K562 (cell line): ENCODE measurements around the gene CRAT. TPM values are rescaled to one million over a fixed set of nuclear protein-coding genes. Genes with fewer than 3 reads are reported as not detected.

Experiments used
- HDAC1 ChIP-seq, 2 experiments: fragments of 450-650 bp; IDR thresholded peaks; 2 replicates each; pipeline ENCODE4 v1.6.1; 2016 to 2017; ENCODE audit warnings: inconsistent platforms in 1 of 2, mild to moderate bottlenecking in 1 of 2, moderate library complexity in 1 of 2
- KDM2B ChIP-seq: fragments of 250-450 bp; sonication (Bioruptor Pico); IDR thresholded peaks from 2 replicates; pipeline ENCODE4 v1.8.0; 2021; ENCODE audit warnings: mild to moderate bottlenecking, moderate library complexity
- L3MBTL2 ChIP-seq: fragments of 450-650 bp; IDR thresholded peaks from 2 replicates; pipeline ENCODE4 v1.6.1; 2016; ENCODE audit warnings: mild to moderate bottlenecking, moderate library complexity
- NCOA2 ChIP-seq, 2 experiments: fragments of 450-650 bp; IDR thresholded peaks; 2 replicates each; pipeline ENCODE4 v1.6.1; 2018; ENCODE audit warnings: mild to moderate bottlenecking in 2 of 2, moderate library complexity in 1 of 2; ENCODE audit not compliant: partially characterized antibody in 2 of 2
- NFE2L1 ChIP-seq: fragments of 450-650 bp; IDR thresholded peaks from 2 replicates; pipeline ENCODE4 v1.6.1; 2016; ENCODE audit warnings: missing genetic modification characterization, low read depth, mild to moderate bottlenecking, missing compliant biosample characterization, moderate library complexity, borderline replicate concordance
- PHF21A ChIP-seq: fragments of 450-650 bp; IDR thresholded peaks from 2 replicates; pipeline ENCODE4 v1.6.1; 2017; ENCODE audit warnings: low read depth, borderline replicate concordance
- POLR2A ChIP-seq: fragments of 450-650 bp; conservative IDR thresholded peaks from 2 replicates; pipeline ENCODE4 v1.6.1; 2016
- POLR3G ChIP-seq: IDR thresholded peaks from 2 replicates; pipeline ENCODE4 v1.6.1; 2011; ENCODE audit not compliant: insufficient read length, insufficient replicate concordance; ENCODE audit errors: extremely low read depth
- SAFB ChIP-seq: fragments of 200-400 bp; formaldehyde crosslinking; IDR thresholded peaks from 2 replicates; pipeline ENCODE4 v1.6.1; 2017; ENCODE audit warnings: low read depth, low read length, borderline replicate concordance
- TARDBP ChIP-seq: fragments of 450-650 bp; IDR thresholded peaks from 2 replicates; pipeline ENCODE4 v1.6.1; 2016
- XRCC3 ChIP-seq: fragments of 450-650 bp; IDR thresholded peaks from 2 replicates; pipeline ENCODE4 v1.6.1; 2017; ENCODE audit warnings: mild to moderate bottlenecking, moderate library complexity
- ZNF133 ChIP-seq: fragments of 250-450 bp; sonication (Bioruptor Pico); IDR thresholded peaks from 2 replicates; pipeline ENCODE4 v1.4.0; 2020; ENCODE audit warnings: mild to moderate bottlenecking
- ZNF212 ChIP-seq: fragments of 450-650 bp; formaldehyde crosslinking; IDR thresholded peaks from 2 replicates; pipeline ENCODE4 v1.4.0; 2020; ENCODE audit warnings: mild to moderate bottlenecking
- polyA plus RNA-seq, 8 experiments: library from polyadenylated mRNA; depleted of rRNA in 4 of 8; stranded (reverse) in 5 of 8; unstranded in 3 of 8; fragments of >200 nt; fragmentation: Nextera tagmentation in 2 of 8; fragmentation: Illumina TruSeq in 1 of 8; extraction: Ambion mirVana in 2 of 8; extraction: Trizol in 1 of 8; gene quantifications; 2 replicates each; pipeline versions ENCODE4 v1.2.1 to v1.2.3, GENCODE V29; 2011 to 2014; ENCODE audit warnings: inconsistent platforms in 1 of 8, missing spikeins in 1 of 8
- total RNA-seq, 7 experiments: library from RNA; depleted of rRNA in 6 of 7; stranded (reverse); fragments of >200 nt in 6 of 7; fragmentation: Illumina TruSeq in 2 of 7; extraction: Trizol in 2 of 7; gene quantifications; 2 replicates each; pipeline versions ENCODE4 v1.2.1 to v1.2.3, GENCODE V29; 2011 to 2021; ENCODE audit warnings: low replicate concordance in 1 of 7
- TF ChIP-seq, protein P1 (sequence below): fragments of 150-350 bp; conservative IDR thresholded peaks from 2 replicates; pipeline ENCODE4 v1.6.1; 2014; ENCODE audit warnings: low read length
- TF ChIP-seq, protein P2 (sequence below): fragments of 250-450 bp; sonication (Bioruptor Pico); IDR thresholded peaks from 2 replicates; pipeline ENCODE4 v1.4.0; 2020; ENCODE audit warnings: borderline replicate concordance
- TF ChIP-seq, protein P3 (sequence below), 2 experiments: fragments of 450-650 bp; conservative IDR thresholded peaks; 2 replicates each; pipeline ENCODE4 v1.6.1; 2017; ENCODE audit warnings: mild to moderate bottlenecking in 2 of 2, moderate library complexity in 2 of 2
- TF ChIP-seq, protein P4 (sequence below): fragments of 250-450 bp; sonication (Bioruptor Pico); IDR thresholded peaks from 2 replicates; pipeline ENCODE4 v1.5.0; 2021
- TF ChIP-seq, protein P5 (sequence below): IDR thresholded peaks from 2 replicates; pipeline ENCODE4 v1.6.1; 2016; ENCODE audit warnings: missing genetic modification characterization, missing compliant biosample characterization
- TF ChIP-seq, protein P6 (sequence below): fragments of 250-450 bp; sonication (Bioruptor Pico); IDR thresholded peaks from 2 replicates; pipeline ENCODE4 v1.5.0; 2021
- TF ChIP-seq, protein P7 (sequence below): fragments of 250-450 bp; sonication (Bioruptor Pico); IDR thresholded peaks from 2 replicates; pipeline ENCODE4 v1.6.1; 2021; ENCODE audit warnings: mild to moderate bottlenecking

Gene CRAT
- total and polyA plus RNA-seq, 9 of the 15 experiments (the other 6 are each of a cell fraction or from before 2014, with no cell fraction given): 0.20 to 13.8 (median 5.4) TPM

DNA sequence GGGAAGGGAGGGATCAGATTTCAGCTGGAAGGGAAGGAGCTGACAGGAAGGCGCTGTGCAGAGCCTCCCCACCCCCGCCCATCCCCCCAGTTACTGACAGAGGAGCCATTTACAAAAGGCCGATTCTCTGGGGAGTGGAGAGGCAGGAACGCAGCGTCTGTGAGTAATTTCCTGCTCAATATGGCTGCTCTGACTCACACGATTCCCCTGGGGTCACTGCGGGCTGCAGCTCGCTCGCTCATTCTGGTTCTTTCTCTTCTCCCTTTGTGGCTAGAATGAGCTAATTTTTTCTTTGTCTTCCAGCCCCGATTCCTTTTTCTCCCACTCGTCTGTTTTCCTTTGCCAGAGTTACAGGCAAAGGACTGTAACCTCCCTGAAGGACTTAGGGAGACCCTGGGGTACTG lies 29.4 kb upstream of the CRAT start (continued):
- TF ChIP-seq, protein P1, sequence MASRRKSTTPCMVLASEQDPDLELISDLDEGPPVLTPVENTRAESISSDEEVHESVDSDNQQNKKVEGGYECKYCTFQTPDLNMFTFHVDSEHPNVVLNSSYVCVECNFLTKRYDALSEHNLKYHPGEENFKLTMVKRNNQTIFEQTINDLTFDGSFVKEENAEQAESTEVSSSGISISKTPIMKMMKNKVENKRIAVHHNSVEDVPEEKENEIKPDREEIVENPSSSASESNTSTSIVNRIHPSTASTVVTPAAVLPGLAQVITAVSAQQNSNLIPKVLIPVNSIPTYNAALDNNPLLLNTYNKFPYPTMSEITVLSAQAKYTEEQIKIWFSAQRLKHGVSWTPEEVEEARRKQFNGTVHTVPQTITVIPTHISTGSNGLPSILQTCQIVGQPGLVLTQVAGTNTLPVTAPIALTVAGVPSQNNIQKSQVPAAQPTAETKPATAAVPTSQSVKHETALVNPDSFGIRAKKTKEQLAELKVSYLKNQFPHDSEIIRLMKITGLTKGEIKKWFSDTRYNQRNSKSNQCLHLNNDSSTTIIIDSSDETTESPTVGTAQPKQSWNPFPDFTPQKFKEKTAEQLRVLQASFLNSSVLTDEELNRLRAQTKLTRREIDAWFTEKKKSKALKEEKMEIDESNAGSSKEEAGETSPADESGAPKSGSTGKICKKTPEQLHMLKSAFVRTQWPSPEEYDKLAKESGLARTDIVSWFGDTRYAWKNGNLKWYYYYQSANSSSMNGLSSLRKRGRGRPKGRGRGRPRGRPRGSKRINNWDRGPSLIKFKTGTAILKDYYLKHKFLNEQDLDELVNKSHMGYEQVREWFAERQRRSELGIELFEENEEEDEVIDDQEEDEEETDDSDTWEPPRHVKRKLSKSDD: no peak
- TF ChIP-seq KDM2B (CRISPR knock-in tag) (no peak), TARDBP (0 out of 2 replicates have a peak, but pooled peaks have one; percentile 5), HDAC1 (IDR thresholded peaks at IDR 0.05) (no peak), L3MBTL2 (no peak), XRCC3 (no peak), NFE2L1 (tag) (no peak), POLR3G (no peak), SAFB (no peak), POLR2A (peak; percentile 55), ZNF133 (CRISPR knock-in tag) (no peak), NCOA2 (IDR thresholded peaks at IDR 0.05; ENCODE audit: partially characterized antibody in 2 of 2) (no peak), ZNF212 (CRISPR knock-in tag) (no peak), PHF21A (no peak; the same call in 1 of the 2 replicates)
- TF ChIP-seq, protein P2, sequence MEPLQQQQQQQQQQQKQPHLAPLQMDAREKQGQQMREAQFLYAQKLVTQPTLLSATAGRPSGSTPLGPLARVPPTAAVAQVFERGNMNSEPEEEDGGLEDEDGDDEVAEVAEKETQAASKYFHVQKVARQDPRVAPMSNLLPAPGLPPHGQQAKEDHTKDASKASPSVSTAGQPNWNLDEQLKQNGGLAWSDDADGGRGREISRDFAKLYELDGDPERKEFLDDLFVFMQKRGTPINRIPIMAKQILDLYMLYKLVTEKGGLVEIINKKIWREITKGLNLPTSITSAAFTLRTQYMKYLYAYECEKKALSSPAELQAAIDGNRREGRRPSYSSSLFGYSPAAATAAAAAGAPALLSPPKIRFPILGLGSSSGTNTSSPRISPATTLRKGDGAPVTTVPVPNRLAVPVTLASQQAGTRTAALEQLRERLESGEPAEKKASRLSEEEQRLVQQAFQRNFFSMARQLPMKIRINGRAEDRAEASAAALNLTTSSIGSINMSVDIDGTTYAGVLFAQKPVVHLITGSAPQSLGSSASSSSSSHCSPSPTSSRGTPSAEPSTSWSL (CRISPR knock-in tag): no peak
- TF ChIP-seq, protein P3, sequence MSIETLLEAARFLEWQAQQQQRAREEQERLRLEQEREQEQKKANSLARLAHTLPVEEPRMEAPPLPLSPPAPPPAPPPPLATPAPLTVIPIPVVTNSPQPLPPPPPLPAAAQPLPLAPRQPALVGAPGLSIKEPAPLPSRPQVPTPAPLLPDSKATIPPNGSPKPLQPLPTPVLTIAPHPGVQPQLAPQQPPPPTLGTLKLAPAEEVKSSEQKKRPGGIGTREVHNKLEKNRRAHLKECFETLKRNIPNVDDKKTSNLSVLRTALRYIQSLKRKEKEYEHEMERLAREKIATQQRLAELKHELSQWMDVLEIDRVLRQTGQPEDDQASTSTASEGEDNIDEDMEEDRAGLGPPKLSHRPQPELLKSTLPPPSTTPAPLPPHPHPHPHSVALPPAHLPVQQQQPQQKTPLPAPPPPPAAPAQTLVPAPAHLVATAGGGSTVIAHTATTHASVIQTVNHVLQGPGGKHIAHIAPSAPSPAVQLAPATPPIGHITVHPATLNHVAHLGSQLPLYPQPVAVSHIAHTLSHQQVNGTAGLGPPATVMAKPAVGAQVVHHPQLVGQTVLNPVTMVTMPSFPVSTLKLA (conservative IDR thresholded peaks at IDR 0.05): no peak
- TF ChIP-seq, protein P4, sequence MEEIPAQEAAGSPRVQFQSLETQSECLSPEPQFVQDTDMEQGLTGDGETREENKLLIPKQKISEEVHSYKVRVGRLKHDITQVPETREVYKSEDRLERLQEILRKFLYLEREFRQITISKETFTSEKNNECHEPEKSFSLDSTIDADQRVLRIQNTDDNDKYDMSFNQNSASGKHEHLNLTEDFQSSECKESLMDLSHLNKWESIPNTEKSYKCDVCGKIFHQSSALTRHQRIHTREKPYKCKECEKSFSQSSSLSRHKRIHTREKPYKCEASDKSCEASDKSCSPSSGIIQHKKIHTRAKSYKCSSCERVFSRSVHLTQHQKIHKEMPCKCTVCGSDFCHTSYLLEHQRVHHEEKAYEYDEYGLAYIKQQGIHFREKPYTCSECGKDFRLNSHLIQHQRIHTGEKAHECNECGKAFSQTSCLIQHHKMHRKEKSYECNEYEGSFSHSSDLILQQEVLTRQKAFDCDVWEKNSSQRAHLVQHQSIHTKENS (CRISPR knock-in tag): no peak
- TF ChIP-seq, protein P5, sequence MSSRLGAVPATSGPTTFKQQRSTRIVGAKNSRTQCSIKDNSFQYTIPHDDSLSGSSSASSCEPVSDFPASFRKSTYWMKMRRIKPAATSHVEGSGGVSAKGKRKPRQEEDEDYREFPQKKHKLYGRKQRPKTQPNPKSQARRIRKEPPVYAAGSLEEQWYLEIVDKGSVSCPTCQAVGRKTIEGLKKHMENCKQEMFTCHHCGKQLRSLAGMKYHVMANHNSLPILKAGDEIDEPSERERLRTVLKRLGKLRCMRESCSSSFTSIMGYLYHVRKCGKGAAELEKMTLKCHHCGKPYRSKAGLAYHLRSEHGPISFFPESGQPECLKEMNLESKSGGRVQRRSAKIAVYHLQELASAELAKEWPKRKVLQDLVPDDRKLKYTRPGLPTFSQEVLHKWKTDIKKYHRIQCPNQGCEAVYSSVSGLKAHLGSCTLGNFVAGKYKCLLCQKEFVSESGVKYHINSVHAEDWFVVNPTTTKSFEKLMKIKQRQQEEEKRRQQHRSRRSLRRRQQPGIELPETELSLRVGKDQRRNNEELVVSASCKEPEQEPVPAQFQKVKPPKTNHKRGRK (tag): no peak
- TF ChIP-seq, protein P6, sequence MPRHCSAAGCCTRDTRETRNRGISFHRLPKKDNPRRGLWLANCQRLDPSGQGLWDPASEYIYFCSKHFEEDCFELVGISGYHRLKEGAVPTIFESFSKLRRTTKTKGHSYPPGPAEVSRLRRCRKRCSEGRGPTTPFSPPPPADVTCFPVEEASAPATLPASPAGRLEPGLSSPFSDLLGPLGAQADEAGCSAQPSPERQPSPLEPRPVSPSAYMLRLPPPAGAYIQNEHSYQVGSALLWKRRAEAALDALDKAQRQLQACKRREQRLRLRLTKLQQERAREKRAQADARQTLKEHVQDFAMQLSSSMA: no peak
- TF ChIP-seq, protein P7, sequence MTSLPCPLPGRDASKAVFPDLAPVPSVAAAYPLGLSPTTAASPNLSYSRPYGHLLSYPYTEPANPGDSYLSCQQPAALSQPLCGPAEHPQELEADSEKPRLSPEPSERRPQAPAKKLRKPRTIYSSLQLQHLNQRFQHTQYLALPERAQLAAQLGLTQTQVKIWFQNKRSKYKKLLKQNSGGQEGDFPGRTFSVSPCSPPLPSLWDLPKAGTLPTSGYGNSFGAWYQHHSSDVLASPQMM (CRISPR knock-in tag): no peak
